Measurements from ENCODE around the gene RNF208.

The RNF208 gene

DNA sequence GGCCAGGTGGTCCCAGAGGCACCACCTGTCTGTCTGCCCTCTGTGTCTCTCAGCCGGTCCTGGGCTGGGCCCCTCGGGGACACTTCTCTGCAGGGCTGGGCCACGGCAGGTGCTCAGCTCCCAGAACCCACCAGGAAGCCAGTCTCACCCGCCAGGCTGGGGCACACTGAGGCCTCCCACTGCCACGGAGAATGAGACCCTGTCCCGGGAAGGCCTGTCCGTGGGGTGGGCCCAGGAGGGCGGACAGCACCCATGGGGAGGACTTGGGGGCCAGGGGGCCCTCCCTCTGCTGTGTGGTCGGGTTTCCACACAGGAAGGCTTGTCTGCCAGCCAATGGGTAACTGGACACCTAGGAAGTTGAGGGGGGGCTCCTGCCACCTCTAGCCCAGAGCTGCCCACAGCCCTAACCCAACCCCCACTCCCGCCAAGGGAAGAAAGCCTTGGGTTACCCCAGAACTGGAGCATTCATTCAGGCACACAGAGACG is 14.9 kb upstream of the RNF208 start:
- Histone ChIP-seq H3K4me2 (ENCODE audit: low read depth, low read length, poor library complexity, severe bottlenecking) (peak overlapping the region; percentile 32), H3K4me3 (ENCODE audit: insufficient read depth, low read length, poor library complexity, severe bottlenecking) (no peak overlapping the region), H3K36me3 (ENCODE audit: low read length) (peaks cover under 1% of the 10 kb centered on the region; the same call in 1 of the 2 replicates), H3K79me2 (ENCODE audit: insufficient read depth, low read length) (peaks cover 5% of the 10 kb centered on the region), H3K9me3 (ENCODE audit: insufficient read depth, low read length) (no peaks in the 10 kb centered on the region), H3K27me3 (ENCODE audit: low read length) (no peaks in the 10 kb centered on the region), H4K20me1 (ENCODE audit: low read depth, low read length) (peaks cover 4% of the 10 kb centered on the region; the same call in 1 of the 2 replicates), H2AFZ (ENCODE audit: low read depth, low read length, severe bottlenecking) (no peak overlapping the region), H3K9ac (ENCODE audit: low read length) (peak overlapping the region; percentile 28; the same call in 1 of the 2 replicates), H3K9me2 (replicated peaks; ENCODE audit: insufficient read depth, low read length) (no peaks in the 10 kb centered on the region), H3F3A (ENCODE audit: insufficient read depth) (no peaks in the 10 kb centered on the region), H3K27ac (ENCODE audit: low read depth, low read length) (no peak overlapping the region)
- no peak for TF ChIP-seq EZH2phosphoT487 (conservative IDR thresholded peaks at IDR 0.05; ENCODE audit: low read length)
- TF ChIP-seq, protein P1, sequence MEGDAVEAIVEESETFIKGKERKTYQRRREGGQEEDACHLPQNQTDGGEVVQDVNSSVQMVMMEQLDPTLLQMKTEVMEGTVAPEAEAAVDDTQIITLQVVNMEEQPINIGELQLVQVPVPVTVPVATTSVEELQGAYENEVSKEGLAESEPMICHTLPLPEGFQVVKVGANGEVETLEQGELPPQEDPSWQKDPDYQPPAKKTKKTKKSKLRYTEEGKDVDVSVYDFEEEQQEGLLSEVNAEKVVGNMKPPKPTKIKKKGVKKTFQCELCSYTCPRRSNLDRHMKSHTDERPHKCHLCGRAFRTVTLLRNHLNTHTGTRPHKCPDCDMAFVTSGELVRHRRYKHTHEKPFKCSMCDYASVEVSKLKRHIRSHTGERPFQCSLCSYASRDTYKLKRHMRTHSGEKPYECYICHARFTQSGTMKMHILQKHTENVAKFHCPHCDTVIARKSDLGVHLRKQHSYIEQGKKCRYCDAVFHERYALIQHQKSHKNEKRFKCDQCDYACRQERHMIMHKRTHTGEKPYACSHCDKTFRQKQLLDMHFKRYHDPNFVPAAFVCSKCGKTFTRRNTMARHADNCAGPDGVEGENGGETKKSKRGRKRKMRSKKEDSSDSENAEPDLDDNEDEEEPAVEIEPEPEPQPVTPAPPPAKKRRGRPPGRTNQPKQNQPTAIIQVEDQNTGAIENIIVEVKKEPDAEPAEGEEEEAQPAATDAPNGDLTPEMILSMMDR (IDR thresholded peaks at IDR 0.05; ENCODE audit: insufficient read depth, low read length, poor library complexity, severe bottlenecking): no peak

DNA sequence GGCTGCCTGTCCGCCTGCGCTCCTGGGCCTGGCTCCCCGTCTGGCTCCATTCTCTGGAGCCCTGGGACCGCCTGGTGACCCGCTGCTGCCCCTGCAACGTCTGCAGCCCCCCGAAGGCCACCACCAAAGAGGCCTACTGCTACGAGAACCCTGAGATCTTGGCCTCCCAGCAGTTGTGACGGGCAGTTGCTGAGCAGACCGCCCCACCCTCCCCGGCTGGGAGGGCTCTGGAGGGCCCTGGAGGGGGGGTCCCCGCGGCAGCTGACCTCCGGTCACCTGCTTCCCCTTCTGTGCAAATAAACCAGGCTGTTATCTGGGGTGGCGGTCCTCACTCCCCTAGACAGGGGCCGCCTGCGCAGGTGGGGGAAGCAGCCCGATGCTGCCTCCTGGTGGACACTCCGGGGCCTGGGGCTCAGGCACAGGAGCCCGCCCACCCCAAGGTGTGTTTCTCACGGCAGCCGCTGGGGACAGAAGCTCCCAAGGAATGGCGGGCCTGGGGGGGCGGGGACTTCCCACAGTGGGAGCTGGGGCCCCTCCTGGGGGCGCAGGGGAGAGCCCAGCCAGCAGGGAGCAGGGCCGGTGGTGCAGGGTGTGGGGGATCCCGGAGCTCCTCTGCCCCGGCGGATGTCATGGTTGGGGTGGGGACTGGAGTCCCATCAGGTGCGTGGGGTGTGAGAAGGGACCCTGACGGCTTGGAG is 14.3 kb upstream of the RNF208 start:
- Histone ChIP-seq H3K27me3 (ENCODE audit: low read length) (no peaks in the 10 kb centered on the region), H3K9me2 (replicated peaks; ENCODE audit: insufficient read depth, low read length) (no peaks in the 10 kb centered on the region), H3K27ac (ENCODE audit: low read depth, low read length) (no peak overlapping the region), H3K36me3 (ENCODE audit: low read length) (no peaks in the 10 kb centered on the region), H3K4me2 (ENCODE audit: low read depth, low read length, poor library complexity, severe bottlenecking) (peak overlapping the region; percentile 32), H3F3A (ENCODE audit: insufficient read depth) (no peaks in the 10 kb centered on the region), H4K20me1 (ENCODE audit: low read depth, low read length) (no peaks in the 10 kb centered on the region), H3K9me3 (ENCODE audit: insufficient read depth, low read length) (no peaks in the 10 kb centered on the region), H3K9ac (ENCODE audit: low read length) (peak overlapping the region; percentile 28; the same call in 1 of the 2 replicates), H2AFZ (ENCODE audit: low read depth, low read length, severe bottlenecking) (no peak overlapping the region), H3K79me2 (ENCODE audit: insufficient read depth, low read length) (no peaks in the 10 kb centered on the region; the same call in 1 of the 2 replicates), H3K4me3 (ENCODE audit: insufficient read depth, low read length, poor library complexity, severe bottlenecking) (no peak overlapping the region)
- TF ChIP-seq, protein P1 (IDR thresholded peaks at IDR 0.05; ENCODE audit: insufficient read depth, low read length, poor library complexity, severe bottlenecking): peak; percentile 99
- no peak for TF ChIP-seq EZH2phosphoT487 (conservative IDR thresholded peaks at IDR 0.05; ENCODE audit: low read length)

DNA sequence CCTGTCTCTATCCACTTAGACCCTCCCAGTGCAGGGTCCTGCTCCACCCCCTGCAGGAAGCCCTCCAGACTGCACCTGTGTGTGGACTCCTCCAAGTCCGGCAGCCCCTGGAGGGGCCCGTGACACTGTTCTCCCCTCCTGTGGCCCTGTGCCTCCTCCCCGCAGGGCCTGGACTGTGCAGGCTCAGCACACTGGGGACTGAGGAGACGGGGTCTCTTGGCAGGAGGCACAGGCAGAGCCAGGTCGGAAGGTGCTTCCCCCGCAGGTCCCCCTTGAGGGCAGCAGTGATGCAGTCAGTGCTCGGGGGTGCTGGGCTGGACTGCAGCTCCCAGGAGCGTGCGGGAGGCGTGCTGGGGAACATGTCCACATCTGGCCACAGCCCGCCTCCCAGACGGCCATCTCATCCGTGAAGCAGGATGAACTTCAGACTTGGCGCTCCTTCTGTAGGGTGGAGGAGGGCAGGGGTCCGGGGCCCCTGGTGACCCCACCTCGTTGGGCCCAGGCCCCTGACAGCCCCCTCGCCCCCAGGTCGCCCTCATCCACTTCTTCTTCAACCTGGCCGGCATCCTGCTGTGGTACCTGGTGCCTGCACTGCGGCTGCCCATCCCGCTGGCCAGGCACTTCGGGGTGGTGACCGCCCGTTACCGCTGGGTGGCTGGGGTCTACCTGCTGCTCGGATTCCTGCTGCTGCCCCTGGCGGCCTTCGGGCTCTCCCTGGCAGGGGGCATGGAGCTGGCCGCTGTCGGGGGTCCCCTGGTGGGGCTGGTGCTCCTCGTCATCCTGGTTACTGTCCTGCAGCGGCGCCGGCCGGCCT is 13.6 kb upstream of the RNF208 start:
- no peak overlapping the region for H3K4me3 ChIP-seq (ENCODE audit: insufficient read depth, low read length, poor library complexity, severe bottlenecking)
- H3K9me2 ChIP-seq (replicated peaks; ENCODE audit: insufficient read depth, low read length): no peaks in the 10 kb centered on the region
- H3K79me2 ChIP-seq (ENCODE audit: insufficient read depth, low read length): no peaks in the 10 kb centered on the region; the same call in 1 of the 2 replicates
- no peaks in the 10 kb centered on the region for H3K9me3 ChIP-seq (ENCODE audit: insufficient read depth, low read length)
- H3K27ac ChIP-seq (ENCODE audit: low read depth, low read length): no peak overlapping the region
- no peaks in the 10 kb centered on the region for H3K36me3 ChIP-seq (ENCODE audit: low read length)
- H4K20me1 ChIP-seq (ENCODE audit: low read depth, low read length): no peaks in the 10 kb centered on the region
- TF ChIP-seq, protein P1 (IDR thresholded peaks at IDR 0.05; ENCODE audit: insufficient read depth, low read length, poor library complexity, severe bottlenecking): no peak
- no peak for TF ChIP-seq EZH2phosphoT487 (conservative IDR thresholded peaks at IDR 0.05; ENCODE audit: low read length)
- H3K9ac ChIP-seq (ENCODE audit: low read length): no peak overlapping the region
- no peak overlapping the region for H2AFZ ChIP-seq (ENCODE audit: low read depth, low read length, severe bottlenecking)
- H3K27me3 ChIP-seq (ENCODE audit: low read length): no peaks in the 10 kb centered on the region
- no peak overlapping the region for H3K4me2 ChIP-seq (ENCODE audit: low read depth, low read length, poor library complexity, severe bottlenecking)
- H3F3A ChIP-seq (ENCODE audit: insufficient read depth): no peaks in the 10 kb centered on the region
